Epithelial cell of alveolus of lung (primary cell): ENCODE data around the gene MRTFA. TPM values are rescaled to one million over a fixed set of nuclear protein-coding genes. Genes with fewer than 3 reads are reported as not detected.

Experiments
- total RNA-seq: library from RNA; depleted of rRNA; stranded (reverse); fragments of >200 nt; gene quantifications from 2 replicates; pipeline ENCODE4 v1.2.1, GENCODE V29; 2015

The MRTFA gene
- total RNA-seq = 65.2 and 68.4 TPM in 2 replicates

DNA sequence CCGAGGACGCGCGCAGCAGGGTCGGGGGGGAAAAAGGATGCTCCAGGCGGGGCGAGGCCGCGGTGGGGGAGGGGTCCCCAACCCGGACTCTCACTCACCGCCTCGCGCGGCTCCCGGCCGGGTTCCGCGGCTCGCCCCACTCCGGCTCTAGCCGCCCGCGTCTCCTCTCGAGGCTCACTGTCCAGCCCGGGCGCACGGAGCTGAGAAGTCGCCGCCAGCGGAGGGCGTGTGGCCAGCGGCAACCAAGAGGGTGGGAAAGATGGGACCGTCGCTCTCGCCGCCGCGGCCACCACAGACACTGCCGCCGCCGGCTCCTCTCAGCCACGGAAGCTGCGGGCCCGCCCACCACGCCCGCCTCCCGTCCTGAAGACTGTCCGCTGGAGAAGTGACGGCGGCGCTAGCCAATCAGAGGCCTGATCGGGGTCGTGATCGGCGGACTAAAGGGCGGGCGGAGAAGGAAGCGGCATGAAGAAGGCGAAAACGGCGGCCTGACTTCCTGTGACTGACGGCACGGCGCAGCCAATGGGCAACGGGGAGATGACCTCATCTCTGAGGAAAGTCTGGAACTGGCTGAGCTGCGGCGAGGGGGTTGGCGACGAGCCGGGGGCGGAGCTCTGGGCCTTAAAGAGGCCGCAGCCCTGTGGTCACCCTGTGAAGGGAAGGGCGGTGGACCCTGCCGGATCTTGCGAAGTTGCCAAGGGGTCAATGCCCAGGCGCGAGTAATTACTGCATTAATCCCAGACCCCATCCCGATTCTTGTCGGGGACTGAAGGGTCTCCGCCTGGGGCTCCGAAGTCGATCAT, at the start of gene MRTFA:
TSS of gene MRTFA (minus strand) at position 340 of the 803 bp plus-strand sequence.

DNA sequence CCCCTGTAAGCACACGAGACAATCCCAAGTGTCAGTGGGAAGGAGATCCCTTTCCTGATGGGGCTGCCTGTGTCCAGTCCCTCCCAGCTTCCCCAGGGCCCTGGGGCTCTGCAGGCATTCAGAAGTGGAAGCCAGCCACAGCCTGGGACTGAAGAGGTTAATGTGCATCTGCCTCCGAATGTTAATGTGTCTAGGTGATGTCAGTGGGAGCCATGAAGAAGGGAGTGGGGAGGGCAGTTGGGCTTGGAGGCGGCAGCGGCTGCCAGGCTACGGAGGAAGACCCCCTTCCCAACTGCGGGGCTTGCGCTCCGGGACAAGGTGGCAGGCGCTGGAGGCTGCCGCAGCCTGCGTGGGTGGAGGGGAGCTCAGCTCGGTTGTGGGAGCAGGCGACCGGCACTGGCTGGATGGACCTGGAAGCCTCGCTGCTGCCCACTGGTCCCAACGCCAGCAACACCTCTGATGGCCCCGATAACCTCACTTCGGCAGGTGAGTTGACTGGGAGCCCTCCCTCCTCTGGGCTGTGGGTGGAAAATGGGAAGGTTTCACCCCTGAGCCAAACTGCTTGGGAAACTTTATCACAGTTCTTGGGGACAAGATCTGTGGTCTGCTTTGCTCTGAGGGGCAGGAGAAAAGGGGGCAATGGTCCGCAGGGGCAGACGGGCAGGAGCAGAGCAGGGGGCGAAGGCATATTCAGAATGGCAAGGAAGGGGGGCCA, 42.9 kb upstream of the MRTFA start, which contains the start of gene MCHR1:
TSS of gene MCHR1 (plus strand) at position 236 of the 715 bp plus-strand sequence. CDS start at position 405, 169 bp downstream.

Other genes with a start within 250 kb of the MRTFA start
- 0.13 TPM in 1 of 2 replicates, not detected in the other for gene MCHR1, start 42.8 kb upstream of the MRTFA start, total RNA-seq
- gene SLC25A17, start 182.6 kb upstream of the MRTFA start, total RNA-seq = 14.2 and 18.5 TPM in 2 replicates
- 117 and 140 TPM in 2 replicates for gene ST13, start 219.9 kb upstream of the MRTFA start, total RNA-seq
- 7.4 and 19.3 TPM in 2 replicates for gene XPNPEP3, start 220.4 kb upstream of the MRTFA start, total RNA-seq
- not detected in 2 replicates for gene DNAJB7, start 225.4 kb upstream of the MRTFA start, total RNA-seq